Trophoblast cell (in vitro differentiated cells and primary cell): ENCODE measurements around the gene OPCML.

Experiments used
- DNase-seq, 2 donors: peaks; one replicate each; pipeline ENCODE4 v3.0.0-alpha.2; 2016
- H2AFZ ChIP-seq: 2 replicates; pipeline ENCODE4 v1.6.1; 2013; ENCODE audit warnings: low read length, moderate library complexity, mild to moderate bottlenecking; ENCODE audit not compliant: insufficient read depth, poor library complexity
- H2AK5ac ChIP-seq: 2 replicates; pipeline ENCODE4 v1.6.1; 2013; ENCODE audit warnings: mild to moderate bottlenecking, low read length
- H2BK120ac ChIP-seq: 2 replicates; pipeline ENCODE4 v1.6.1; 2013; ENCODE audit warnings: low read length, mild to moderate bottlenecking, moderate library complexity; ENCODE audit not compliant: insufficient read depth, poor library complexity
- H2BK12ac ChIP-seq: 2 replicates; pipeline ENCODE4 v1.6.1; 2013; ENCODE audit warnings: mild to moderate bottlenecking, low read length, moderate library complexity
- H2BK5ac ChIP-seq: 2 replicates; pipeline ENCODE4 v1.6.1; 2013; ENCODE audit warnings: low read length, low read depth, moderate library complexity, mild to moderate bottlenecking; ENCODE audit not compliant: poor library complexity
- H3K14ac ChIP-seq: 2 replicates; pipeline ENCODE4 v1.6.1; 2013; ENCODE audit warnings: mild to moderate bottlenecking, low read length
- H3K18ac ChIP-seq: 2 replicates; pipeline ENCODE4 v1.6.1; 2013; ENCODE audit warnings: mild to moderate bottlenecking, low read length
- H3K23ac ChIP-seq: 2 replicates; pipeline ENCODE4 v1.6.1; 2013; ENCODE audit warnings: low read length
- H3K27ac ChIP-seq: 2 replicates; pipeline ENCODE4 v1.5.1; 2013; ENCODE audit warnings: low read depth, mild to moderate bottlenecking, inconsistent platforms, low read length, moderate library complexity
- H3K27me3 ChIP-seq: 2 replicates; pipeline ENCODE4 v1.6.1; 2013; ENCODE audit warnings: inconsistent platforms, mild to moderate bottlenecking, low read length, moderate library complexity; ENCODE audit not compliant: insufficient read depth
- H3K36me3 ChIP-seq, 2 experiments: 1 replicate in 1 of 2; 2 replicates in 1 of 2; pipeline ENCODE4 v1.6.1; 2013; ENCODE audit warnings: low read length in 2 of 2, mild to moderate bottlenecking in 2 of 2, moderate library complexity in 1 of 2; ENCODE audit not compliant: insufficient read depth in 2 of 2, control insufficient read depth in 1 of 2
- H3K4ac ChIP-seq: 2 replicates; pipeline ENCODE4 v1.6.1; 2013; ENCODE audit warnings: low read depth, mild to moderate bottlenecking, low read length, moderate library complexity
- H3K4me1 ChIP-seq, 2 experiments: 1 replicate in 1 of 2; 2 replicates in 1 of 2; pipeline ENCODE4 v1.6.1; 2013; ENCODE audit warnings: low read length in 2 of 2, mild to moderate bottlenecking in 2 of 2, moderate library complexity in 1 of 2; ENCODE audit not compliant: insufficient read depth in 2 of 2, control insufficient read depth in 1 of 2
- H3K4me2 ChIP-seq: 2 replicates; pipeline ENCODE4 v1.6.1; 2013; ENCODE audit warnings: inconsistent platforms, mild to moderate bottlenecking, low read length, moderate library complexity
- H3K4me3 ChIP-seq: 2 replicates; pipeline ENCODE4 v1.5.1; 2013; ENCODE audit warnings: mild to moderate bottlenecking, low read depth, low read length, inconsistent platforms
- H3K79me1 ChIP-seq: one replicate; pipeline ENCODE4 v1.6.1; 2013; ENCODE audit warnings: low read length
- H3K79me2 ChIP-seq: 2 replicates; pipeline ENCODE4 v1.6.1; 2013; ENCODE audit warnings: low read length, mild to moderate bottlenecking; ENCODE audit not compliant: control insufficient read depth, insufficient read depth, poor library complexity
- H3K9ac ChIP-seq: 2 replicates; pipeline ENCODE4 v1.6.1; 2013; ENCODE audit warnings: mild to moderate bottlenecking, low read length
- H3K9me3 ChIP-seq: 2 replicates; pipeline ENCODE4 v1.6.1; 2013; ENCODE audit warnings: low read depth, mild to moderate bottlenecking, control low read depth, inconsistent platforms, low read length; ENCODE audit not compliant: insufficient read depth
- H4K12ac ChIP-seq: 2 replicates; pipeline ENCODE4 v1.6.1; 2013; ENCODE audit warnings: low read depth, mild to moderate bottlenecking, low read length, moderate library complexity
- H4K8ac ChIP-seq: 2 replicates; pipeline ENCODE4 v1.6.1; 2013; ENCODE audit warnings: low read depth, mild to moderate bottlenecking, low read length, moderate library complexity
- H4K91ac ChIP-seq: one replicate; pipeline ENCODE4 v1.6.1; 2013; ENCODE audit warnings: low read depth, mild to moderate bottlenecking, low read length, moderate library complexity
- WGBS: extraction: QIAGEN DNeasy Blood & Tissue Kit; methylation state at CpG from one replicate; pipeline ENCODE4 v1.1.7; 2013; ENCODE audit warnings: missing lambda C conversion rate; ENCODE audit not compliant: insufficient read length, insufficient coverage; ENCODE audit errors: extremely low coverage; 5-methylcytosine and 5-hydroxymethylcytosine counted together

OPCML gene

GRCh38 chr11:132450631-132451030 is 1081.7 kb downstream of the OPCML start:
- Histone ChIP-seq H4K8ac (no peak overlapping the region), H4K12ac (no peak overlapping the region), H3K23ac (no peak overlapping the region), H2AFZ (no peak overlapping the region), H3K4me2 (no peak overlapping the region), H2AK5ac (no peak overlapping the region), H3K4me3 (no peak overlapping the region), H2BK5ac (no peak overlapping the region), H3K36me3 (no peaks in the 10 kb centered on the region), H3K9ac (no peak overlapping the region), H3K27ac (no peak overlapping the region), H3K4me1 (peaks cover 5 to 6% of the 10 kb centered on the region in 2 experiments), H3K79me2 (no peaks in the 10 kb centered on the region), H3K9me3 (no peaks in the 10 kb centered on the region), H3K14ac (no peak overlapping the region), H3K27me3 (no peaks in the 10 kb centered on the region), H3K4ac (no peak overlapping the region), H2BK120ac (no peak overlapping the region), H2BK12ac (no peak overlapping the region), H4K91ac (no peak overlapping the region), H3K18ac (no peak overlapping the region), H3K79me1 (no peaks in the 10 kb centered on the region)
- DNase-seq = no peak
- WGBS = no CpG with 5 or more reads among the region's 3 CpGs

- Histone ChIP-seq H3K4ac (no peak overlapping the region), H3K4me3 (no peak overlapping the region), H3K27ac (no peak overlapping the region), H2AFZ (no peak overlapping the region), H3K36me3 (no peaks in the 10 kb centered on the region), H3K23ac (no peak overlapping the region), H3K9ac (no peak overlapping the region), H2BK120ac (no peak overlapping the region), H4K8ac (no peak overlapping the region), H2AK5ac (no peak overlapping the region), H3K4me2 (no peak overlapping the region), H3K4me1 (peaks cover 5 to 6% of the 10 kb centered on the region in 2 experiments), H3K79me2 (no peaks in the 10 kb centered on the region), H2BK5ac (no peak overlapping the region), H4K12ac (no peak overlapping the region), H3K27me3 (no peaks in the 10 kb centered on the region), H3K9me3 (peaks cover 2% of the 10 kb centered on the region), H3K18ac (no peak overlapping the region), H2BK12ac (no peak overlapping the region), H3K79me1 (no peaks in the 10 kb centered on the region), H4K91ac (no peak overlapping the region), H3K14ac (no peak overlapping the region)
- WGBS = no CpG with 5 or more reads among the region's 4 CpGs
- DNase-seq = no peak
These were observed 1083.8 kb downstream of the OPCML start for GRCh38 chr11:132448334-132448995.

- Histone ChIP-seq H2BK5ac (no peak overlapping the region), H3K14ac (no peak overlapping the region), H3K9ac (no peak overlapping the region), H3K79me2 (no peaks in the 10 kb centered on the region), H4K8ac (no peak overlapping the region), H2BK12ac (no peak overlapping the region), H3K27ac (no peak overlapping the region), H4K91ac (no peak overlapping the region), H3K9me3 (peaks cover 2% of the 10 kb centered on the region), H3K36me3 (no peaks in the 10 kb centered on the region), H3K18ac (no peak overlapping the region), H3K27me3 (no peaks in the 10 kb centered on the region), H3K4me2 (no peak overlapping the region), H3K4ac (no peak overlapping the region), H3K23ac (no peak overlapping the region), H3K4me1 (peaks cover 5 to 6% of the 10 kb centered on the region in 2 experiments), H3K79me1 (no peaks in the 10 kb centered on the region), H2AFZ (no peak overlapping the region), H2AK5ac (no peak overlapping the region), H4K12ac (no peak overlapping the region), H2BK120ac (no peak overlapping the region), H3K4me3 (no peak overlapping the region)
- DNase-seq = no peak
- WGBS = no CpG with 5 or more reads among the region's 1 CpG
These were observed 1084.5 kb downstream of the OPCML start for GRCh38 chr11:132447761-132448160.

- H3K27me3 ChIP-seq = no peaks in the 10 kb centered on the region
- no CpG with 5 or more reads among the region's 1 CpG for WGBS
These were observed 1086.4 kb downstream of the OPCML start for GRCh38 chr11:132445859-132446291.

More at GRCh38 chr11:132445859-132446291, 1086.4 kb downstream of the OPCML start:
- Histone ChIP-seq H2AFZ (no peak overlapping the region), H4K12ac (no peak overlapping the region), H2BK5ac (no peak overlapping the region), H3K4me3 (no peak overlapping the region), H3K36me3 (no peaks in the 10 kb centered on the region), H3K18ac (no peak overlapping the region), H2BK120ac (no peak overlapping the region), H3K4ac (no peak overlapping the region), H3K23ac (no peak overlapping the region), H4K91ac (no peak overlapping the region), H3K79me1 (no peaks in the 10 kb centered on the region), H3K14ac (no peak overlapping the region), H3K9ac (no peak overlapping the region), H3K9me3 (peaks cover 2% of the 10 kb centered on the region), H2AK5ac (no peak overlapping the region), H4K8ac (no peak overlapping the region), H3K4me1 (no peaks in the 10 kb centered on the region), H2BK12ac (no peak overlapping the region), H3K4me2 (no peak overlapping the region), H3K27ac (no peak overlapping the region), H3K79me2 (no peaks in the 10 kb centered on the region)
- no peak for DNase-seq
